GM18870 (cell line): ENCODE data around the gene CLASP1.
"Not testable (repeated sequence)": the region's sequence is repeated elsewhere in the genome, so short reads cannot be mapped to it uniquely, and the experiment has no call there.

Source experiments
- ATAC-seq: cut with Tn5 transposase; IDR thresholded peaks from one replicate; pipeline ENCODE4 v1.9.1; 2021; ENCODE audit warnings: moderate library complexity; ENCODE audit not compliant: unreplicated experiment

CLASP1 gene

GRCh38 chr2:121386707-121387106 lies 262.6 kb downstream of the CLASP1 start:
- no peak for ATAC-seq

GRCh38 chr2:121386102-121386501 lies 263.2 kb downstream of the CLASP1 start:
- ATAC-seq, result no peak

- no peak for ATAC-seq
Observed at GRCh38 chr2:121382744-121383143, 266.5 kb downstream of the CLASP1 start.

- no peak for ATAC-seq
Observed at GRCh38 chr2:121377646-121378045, 271.6 kb downstream of the CLASP1 start.

- no peak for ATAC-seq
Observed at GRCh38 chr2:121376535-121377250, 272.6 kb downstream of the CLASP1 start.

- ATAC-seq, result no peak
Observed at GRCh38 chr2:121375621-121376159, 273.6 kb downstream of the CLASP1 start.

- ATAC-seq, result not testable (repeated sequence)
Observed at GRCh38 chr2:121374412-121375075, 274.7 kb downstream of the CLASP1 start.

GRCh38 chr2:121372721-121373353 lies 276.4 kb downstream of the CLASP1 start:
- peak; percentile 64 for ATAC-seq

GRCh38 chr2:121372082-121372481 lies 277.2 kb downstream of the CLASP1 start:
- no peak for ATAC-seq

- no peak for ATAC-seq
Observed at GRCh38 chr2:121368836-121369235, 280.4 kb downstream of the CLASP1 start.

- no peak for ATAC-seq
Observed at GRCh38 chr2:121368155-121368554, 281.1 kb downstream of the CLASP1 start.

- no peak for ATAC-seq
Observed at GRCh38 chr2:121367246-121367900, 281.9 kb downstream of the CLASP1 start.

- no peak for ATAC-seq
Observed at GRCh38 chr2:121366040-121366439, 283.2 kb downstream of the CLASP1 start.

GRCh38 chr2:121365061-121365460 lies 284.2 kb downstream of the CLASP1 start:
- no peak for ATAC-seq

GRCh38 chr2:121363632-121364420 lies 285.4 kb downstream of the CLASP1 start:
- no peak for ATAC-seq

- no peak for ATAC-seq
Observed at GRCh38 chr2:121362774-121363173, 286.5 kb downstream of the CLASP1 start.

- ATAC-seq, result no peak
Observed at GRCh38 chr2:121362226-121362625, 287.0 kb downstream of the CLASP1 start.

GRCh38 chr2:121360566-121361300 lies 288.5 kb downstream of the CLASP1 start:
- ATAC-seq, result no peak

GRCh38 chr2:121359716-121360565 lies 289.3 kb downstream of the CLASP1 start:
- ATAC-seq, result no peak
